Activated T-cell treated with anti-CD3 and anti-CD28 coated beads for 48 hours (primary cell): ENCODE data around the gene CDC42SE1.

Experiments
- DNase-seq: peaks from one replicate; pipeline ENCODE4 v3.0.0-alpha.2; 2020; ENCODE audit warnings: low read depth

The CDC42SE1 gene

DNA sequence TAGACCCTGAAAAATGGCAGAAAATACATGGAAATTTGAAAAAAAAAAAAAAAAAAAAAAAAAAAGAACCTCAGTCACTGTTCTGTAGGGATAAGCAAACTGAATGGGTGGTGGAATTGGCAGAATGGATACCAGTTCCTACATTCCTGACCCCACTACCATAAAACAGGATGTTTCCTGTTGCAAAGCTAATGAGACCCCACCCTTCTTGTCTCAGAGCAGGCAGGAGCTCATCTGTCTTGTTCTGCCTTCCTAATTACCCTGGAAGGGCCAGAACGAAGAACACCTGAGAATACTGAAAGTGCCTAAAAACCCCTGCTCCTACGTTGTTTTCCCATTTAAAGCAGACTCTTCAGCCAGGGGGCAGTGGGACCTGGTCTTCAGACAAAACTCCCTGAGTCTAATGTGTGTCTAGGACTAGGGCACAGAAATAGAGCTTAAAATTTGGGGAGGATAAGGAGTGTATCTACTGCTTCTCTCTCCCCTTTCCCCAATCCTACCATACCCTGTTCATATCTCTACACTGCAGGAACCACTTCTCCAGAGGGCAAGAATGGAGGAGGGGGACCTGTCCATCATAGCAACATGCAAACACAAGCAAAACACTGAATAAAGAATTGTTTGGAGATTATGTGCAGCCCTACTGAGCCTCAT is 7.9 kb downstream of the CDC42SE1 start:
- no peak for DNase-seq

DNA sequence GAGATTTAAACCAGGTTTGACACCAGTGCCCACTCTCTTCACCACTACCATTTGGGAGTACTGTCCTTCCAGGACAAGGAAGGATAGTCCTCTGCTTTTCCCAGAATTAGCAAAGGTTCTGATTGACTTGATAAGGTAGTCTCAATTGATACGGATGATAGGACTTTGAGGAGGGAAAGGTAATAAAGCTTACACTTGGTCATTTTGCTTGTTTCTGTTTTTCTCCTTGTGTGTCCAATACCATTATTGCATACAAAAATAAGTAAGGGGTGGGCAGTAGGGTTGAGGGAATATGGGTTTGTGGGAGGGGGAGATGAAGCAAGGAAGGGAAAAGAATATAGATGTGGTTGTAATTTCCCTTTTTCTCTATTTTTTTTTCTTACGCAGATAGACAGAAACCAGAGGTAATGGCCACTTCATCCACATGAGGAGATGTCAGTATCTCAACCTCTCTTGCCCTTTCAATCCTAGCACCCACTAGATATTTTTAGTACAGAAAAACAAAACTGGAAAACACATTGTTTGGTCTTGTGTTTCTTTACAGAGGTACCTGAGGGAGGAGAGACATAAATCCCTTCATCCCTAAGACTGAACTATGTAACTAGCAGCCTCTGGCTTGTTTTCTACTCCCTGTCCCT is 9.3 kb downstream of the CDC42SE1 start:
- no peak for DNase-seq

DNA sequence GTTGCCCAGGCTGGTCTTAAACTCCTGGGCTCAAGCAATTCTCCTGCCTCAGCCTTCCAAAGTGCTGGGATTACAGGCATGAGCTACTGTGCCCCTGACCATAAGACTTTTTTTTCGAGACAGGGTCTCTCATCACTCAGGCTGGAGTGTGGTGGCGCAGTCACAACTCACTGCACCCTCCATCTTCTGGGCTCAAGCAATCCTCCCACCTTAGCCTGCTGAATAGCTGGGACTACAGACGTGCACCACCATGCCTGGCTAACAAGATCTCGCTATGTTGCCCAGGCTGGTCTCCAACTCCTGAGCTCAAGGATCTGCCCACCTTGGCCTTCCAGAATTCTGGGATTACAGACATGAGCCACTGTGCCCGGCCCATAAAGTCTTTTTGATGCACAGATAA is 10.0 kb downstream of the CDC42SE1 start:
- no peak for DNase-seq

DNA sequence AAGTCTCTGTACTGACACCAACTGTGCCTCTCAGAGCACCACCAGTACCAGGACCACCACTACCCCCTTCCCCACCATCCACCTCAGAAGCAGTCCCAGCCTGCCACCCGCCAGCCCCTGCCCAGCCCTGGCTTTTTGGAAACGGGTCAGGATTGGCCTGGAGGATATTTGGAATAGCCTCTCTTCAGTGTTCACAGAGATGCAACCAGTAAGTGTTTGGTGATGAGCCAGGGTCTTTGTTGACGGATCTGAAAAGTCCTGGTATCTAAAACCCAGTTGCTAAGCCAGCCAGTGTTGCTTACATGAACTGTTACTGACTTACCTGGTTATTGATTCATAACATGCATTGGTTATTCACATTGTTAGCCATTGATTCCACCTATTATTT is 10.8 kb downstream of the CDC42SE1 start:
- DNase-seq, result no peak

DNA sequence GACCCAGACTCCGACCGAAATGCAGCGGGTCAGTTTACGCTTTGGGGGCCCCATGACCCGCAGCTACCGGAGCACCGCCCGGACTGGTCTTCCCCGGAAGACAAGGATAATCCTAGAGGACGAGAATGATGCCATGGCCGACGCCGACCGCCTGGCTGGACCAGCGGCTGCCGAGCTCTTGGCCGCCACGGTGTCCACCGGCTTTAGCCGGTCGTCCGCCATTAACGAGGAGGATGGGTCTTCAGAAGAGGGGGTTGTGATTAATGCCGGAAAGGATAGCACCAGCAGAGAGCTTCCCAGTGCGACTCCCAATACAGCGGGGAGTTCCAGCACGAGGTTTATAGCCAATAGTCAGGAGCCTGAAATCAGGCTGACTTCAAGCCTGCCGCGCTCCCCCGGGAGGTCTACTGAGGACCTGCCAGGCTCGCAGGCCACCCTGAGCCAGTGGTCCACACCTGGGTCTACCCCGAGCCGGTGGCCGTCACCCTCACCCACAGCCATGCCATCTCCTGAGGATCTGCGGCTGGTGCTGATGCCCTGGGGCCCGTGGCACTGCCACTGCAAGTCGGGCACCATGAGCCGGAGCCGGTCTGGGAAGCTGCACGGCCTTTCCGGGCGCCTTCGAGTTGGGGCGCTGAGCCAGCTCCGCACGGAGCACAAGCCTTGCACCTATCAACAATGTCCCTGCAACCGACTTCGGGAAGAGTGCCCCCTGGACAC is 11.3 kb downstream of the CDC42SE1 start:
- peak; percentile 50 for DNase-seq

DNA sequence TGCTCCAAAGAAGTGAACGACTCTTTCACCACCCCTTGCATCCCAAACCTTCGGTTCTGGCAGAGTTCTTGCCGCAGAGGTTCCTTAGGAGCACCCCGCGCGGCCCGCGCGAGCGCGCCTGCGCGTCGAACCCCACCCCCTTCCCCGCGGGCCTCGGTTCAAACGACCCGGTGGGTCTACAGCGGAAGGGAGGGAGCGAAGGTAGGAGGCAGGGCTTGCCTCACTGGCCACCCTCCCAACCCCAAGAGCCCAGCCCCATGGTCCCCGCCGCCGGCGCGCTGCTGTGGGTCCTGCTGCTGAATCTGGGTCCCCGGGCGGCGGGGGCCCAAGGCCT is 11.9 kb downstream of the CDC42SE1 start, which contains the start of gene C1orf56:
Gene C1orf56, plus strand, starts transcription at position 161 of the 334 bp plus-strand sequence. Its CDS starts 97 bp downstream, at position 258.
- DNase-seq, result peak; percentile 51

DNA sequence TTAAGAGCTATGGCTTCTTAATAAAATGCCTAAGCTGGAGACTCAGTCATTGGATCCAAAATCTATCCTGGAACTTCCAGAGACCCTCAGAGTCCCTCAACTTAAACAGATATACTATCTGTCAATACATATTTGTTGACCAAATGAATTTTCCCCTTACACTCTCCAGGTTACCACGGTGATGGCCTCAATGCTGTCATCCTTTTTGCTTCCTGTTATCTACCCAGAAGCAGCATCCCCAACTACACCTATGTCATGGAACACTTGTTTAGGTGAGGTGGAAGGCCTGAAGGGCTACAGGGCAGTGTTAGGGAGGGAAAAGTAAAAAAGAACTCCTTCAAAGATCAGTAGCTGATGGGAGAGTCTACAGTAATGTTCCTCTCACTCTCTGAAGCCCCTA is 16.3 kb downstream of the CDC42SE1 start:
- no peak for DNase-seq

DNA sequence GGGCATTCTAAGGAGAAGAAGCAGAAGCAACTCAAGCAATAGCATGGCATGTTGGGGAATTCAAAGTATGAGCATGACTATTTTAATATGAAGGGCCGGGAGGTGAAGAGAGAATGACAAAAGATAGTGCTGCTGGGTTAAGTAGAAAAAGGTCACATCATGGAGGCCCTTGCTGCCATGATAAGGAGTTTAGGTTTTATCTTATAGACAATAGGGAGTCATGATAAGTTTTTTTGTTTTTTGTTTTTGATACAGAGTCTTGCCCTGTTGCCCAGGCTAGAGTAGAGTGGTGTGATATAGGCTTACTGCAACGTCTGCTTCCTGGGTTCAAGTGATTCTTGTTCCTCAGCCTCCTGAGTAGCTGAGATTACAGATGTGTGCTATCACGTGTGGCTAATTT is 19.9 kb downstream of the CDC42SE1 start:
- DNase-seq, result no peak

DNA sequence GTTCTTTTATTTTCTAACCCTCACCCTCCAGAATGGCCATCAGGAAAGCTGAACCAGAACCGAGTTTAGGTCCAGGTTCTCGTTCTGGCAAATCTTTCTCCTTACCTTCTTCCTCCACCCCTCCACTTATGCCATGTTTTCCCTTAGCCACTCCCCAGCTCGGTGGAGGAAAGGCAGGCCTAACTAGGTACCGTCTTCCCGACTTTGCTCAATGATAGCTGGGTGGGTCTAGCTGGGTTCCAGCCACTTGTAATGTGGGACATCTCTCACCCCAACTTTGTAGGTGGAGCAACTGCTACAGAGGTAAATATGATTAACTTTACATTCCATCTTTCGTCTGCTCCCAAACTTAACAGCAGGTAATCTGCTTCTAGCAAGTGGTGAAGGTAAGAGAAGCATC is 22.4 kb downstream of the CDC42SE1 start:
- no peak for DNase-seq

DNA sequence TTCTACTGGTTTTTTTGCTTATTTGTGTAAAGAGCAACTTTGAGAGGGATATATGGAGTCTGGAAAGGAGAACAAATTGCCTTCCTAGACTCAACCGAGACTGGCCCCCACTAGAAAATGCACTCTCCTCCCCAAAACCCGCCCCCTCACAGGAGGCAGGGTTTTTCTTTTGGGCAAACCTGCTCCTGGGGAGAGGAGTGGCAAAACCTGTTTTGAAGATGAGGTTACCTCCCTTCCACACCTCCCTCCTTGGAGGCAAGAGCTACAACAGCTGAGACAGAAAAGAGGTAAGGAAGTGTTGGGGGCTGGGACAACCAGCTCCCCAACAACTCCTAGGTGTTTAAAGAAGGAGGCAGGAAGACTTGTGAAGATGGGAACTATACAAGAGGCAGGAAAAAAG is 23.1 kb downstream of the CDC42SE1 start, which contains the start of gene BNIPL:
Gene BNIPL, plus strand, starts transcription at position 231 of the 400 bp plus-strand sequence. Its CDS starts 140 bp downstream, at position 371.
- no peak for DNase-seq

DNA sequence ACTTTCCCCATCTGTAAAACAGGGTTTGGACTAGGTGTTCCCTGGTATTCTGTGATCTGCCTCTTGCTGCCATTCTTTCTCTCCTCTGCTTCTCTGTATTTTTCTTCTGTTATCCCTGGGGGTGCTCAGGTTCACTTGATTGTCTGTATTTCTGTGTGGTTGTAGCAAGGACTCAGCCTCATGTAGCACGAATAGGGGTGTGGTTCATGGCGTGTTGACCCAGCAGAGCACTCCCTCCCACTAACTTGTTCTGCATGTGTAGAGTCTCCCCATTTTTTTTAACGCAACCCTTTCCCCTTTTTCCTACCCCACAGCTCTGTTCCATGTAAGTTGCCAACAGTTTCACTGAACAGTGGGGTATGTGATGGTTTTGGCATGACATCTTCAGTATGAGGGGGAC is 24.3 kb downstream of the CDC42SE1 start:
- DNase-seq, result no peak

DNA sequence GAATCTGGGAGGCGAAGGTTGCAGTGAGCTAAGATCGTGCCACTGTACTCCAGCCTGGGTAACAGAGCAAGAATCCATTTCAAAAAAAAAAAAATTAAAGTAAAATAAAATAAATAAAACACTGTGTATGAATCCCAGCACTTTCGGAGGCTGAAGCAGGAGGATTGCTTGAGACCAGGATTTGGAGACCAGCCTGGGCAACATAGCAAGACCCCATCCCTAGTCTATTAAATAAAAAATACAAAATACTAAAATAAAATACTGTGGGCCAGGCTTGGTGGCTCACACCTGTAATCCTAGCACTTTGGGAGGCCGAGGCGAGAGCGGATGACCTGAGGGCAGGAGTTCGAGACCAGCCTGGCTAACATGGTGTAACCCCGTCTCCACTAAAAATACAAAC is 27.3 kb downstream of the CDC42SE1 start:
- DNase-seq, result no peak

DNA sequence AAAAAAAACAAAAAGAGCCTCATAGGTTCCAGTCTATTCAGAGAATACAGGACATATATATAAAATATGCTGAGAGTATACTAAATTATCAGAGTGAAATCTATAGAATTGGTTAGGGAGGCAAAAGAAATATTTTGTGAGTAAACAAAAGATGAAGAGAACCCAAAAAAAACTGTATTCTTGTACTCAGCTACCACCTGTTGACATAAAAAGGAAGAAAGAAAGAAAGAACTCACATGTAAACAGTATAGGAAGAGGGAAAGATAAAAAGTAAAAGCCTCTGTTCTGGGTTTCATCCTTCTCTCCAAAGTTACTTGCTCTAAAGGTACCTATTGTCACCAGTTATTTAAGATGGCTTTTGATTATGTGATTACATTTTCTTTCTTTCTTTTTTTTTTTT is 33.0 kb downstream of the CDC42SE1 start:
- no peak for DNase-seq

DNA sequence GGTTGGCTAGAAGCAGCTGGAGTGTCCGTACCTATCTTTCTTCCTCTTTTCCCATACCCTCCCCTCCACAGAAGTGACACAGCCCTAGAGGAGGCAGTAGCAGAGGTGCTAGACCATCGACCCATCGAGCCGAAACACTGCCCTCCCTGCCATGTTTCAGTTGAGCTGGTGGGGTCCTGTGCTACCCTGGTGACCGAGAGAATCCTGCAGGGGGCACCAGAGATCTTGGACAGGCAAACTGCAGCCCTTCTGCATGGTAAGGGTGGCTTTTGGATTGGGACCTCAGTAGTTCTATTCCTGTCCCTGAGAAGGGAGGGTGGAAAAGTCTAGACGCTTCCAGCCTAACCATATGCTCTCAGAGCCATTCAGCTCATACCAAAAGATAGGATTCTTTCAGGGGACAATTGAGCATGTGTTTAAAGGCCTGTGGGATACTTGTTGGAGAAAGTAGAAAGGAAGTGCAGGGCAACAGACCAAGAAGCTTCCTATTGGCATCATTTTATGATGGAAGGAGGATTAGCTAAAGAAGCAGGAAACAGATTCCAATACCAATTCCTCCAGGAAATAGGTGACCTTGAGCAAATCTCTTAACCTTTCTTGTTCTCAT is 34.8 kb downstream of the CDC42SE1 start:
- DNase-seq, result peak; percentile 71

DNA sequence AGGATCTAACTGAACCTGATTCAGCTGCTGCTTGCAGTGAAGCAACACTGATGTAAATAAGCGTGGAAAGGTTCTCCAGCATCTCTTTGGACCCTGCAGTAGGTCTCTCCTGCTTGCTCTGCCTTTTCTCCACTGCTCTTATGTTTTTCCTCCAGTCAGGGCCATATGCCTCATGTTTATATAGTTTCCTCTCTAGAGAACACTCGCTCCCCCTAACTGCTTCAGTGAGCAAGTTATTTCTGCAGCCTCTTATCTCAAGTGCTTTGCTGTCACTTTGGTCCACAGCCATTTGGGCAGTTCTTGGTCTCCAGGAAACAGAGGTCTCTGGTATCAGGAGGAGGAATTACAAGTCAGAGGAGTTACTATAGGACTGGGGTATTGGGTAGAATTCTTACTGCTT is 45.9 kb downstream of the CDC42SE1 start:
- DNase-seq, result no peak

DNA sequence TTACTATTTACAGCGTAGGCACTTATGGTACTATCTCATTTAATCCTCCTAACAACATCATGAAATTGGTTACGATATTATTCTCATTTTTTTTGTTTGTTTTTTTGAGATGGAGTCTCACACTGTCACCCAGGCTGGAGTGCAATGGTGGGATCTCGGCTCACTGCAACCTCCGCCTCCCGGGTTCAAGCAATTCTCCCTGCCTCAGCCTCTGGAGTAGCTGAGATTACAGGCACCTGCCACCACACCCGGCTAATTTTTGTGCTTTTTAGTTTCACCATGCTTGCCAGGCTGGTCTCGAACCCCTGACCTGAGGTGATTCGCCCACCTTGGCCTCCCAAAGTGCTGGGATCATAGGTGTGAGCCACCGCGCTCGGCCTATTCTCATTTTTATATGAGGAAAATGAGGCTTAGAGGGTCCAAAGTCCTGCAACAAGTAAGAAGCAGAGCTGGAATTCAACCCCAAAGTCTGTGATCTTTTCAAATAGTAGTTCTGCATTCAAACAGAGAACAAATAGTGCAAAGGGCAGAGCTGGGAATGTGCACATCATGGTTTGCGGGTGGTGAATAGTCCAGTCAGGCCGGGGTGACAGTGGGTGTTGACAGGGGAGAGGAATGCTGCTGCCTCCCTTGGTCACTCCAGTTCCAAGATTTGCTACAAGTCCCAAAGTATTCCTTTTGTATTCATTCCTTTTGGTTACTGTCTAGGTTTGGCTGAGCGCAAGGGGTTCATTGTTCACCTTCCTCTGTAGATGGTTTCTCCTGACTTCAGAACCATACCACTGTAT is 46.5 kb downstream of the CDC42SE1 start:
- DNase-seq, result no peak

DNA sequence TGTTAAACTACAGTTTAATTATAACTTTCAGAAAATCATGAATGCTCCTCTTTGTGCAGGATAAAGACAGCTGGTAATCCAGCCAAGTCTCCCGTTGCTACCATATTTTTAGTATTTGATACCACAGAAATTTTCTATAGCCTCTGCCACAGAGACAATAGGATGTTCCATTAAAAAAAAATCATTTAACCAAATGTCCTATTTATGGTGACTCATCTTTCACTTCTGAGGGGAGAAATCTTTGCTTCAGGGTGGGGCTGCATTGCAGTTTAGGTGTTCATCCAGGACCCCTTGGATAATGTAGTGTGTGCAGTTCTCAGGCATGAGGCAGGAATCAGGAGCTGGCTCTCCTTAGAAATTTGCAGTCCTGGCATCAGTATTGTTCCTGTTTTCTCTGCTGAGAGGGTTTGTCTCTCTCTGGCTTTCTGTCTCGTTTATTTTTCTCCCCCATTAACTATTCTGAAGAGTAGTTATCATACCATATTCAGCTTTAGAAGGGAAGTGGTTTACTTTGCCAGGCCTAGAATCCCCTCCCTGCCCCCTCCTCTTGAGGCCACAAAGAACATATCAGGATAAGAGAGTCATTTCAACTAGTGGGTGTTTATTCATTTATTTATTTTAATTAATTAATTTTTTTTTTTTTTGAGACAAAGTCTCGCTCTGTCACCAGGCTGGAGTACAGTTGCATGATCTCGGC is 48.1 kb downstream of the CDC42SE1 start:
- DNase-seq, result no peak

DNA sequence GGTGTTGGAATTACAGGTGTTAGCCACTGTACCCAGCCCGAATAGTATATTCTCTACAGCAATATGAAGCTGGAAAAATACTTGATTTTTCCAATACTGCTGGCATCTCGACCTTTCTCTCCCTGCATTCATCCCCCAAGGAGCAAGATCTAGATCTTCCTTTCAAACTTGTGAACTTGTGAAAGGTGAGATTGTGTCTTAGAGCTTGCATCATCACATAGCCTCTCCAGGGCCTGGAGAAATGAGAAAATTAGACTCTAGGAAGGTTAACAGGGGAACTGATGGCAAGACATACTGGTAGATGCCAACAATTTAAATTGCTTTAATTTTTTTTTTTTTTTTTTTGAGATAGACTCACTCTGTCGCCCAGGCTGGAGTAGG is 49.1 kb downstream of the CDC42SE1 start:
- DNase-seq, result no peak

DNA sequence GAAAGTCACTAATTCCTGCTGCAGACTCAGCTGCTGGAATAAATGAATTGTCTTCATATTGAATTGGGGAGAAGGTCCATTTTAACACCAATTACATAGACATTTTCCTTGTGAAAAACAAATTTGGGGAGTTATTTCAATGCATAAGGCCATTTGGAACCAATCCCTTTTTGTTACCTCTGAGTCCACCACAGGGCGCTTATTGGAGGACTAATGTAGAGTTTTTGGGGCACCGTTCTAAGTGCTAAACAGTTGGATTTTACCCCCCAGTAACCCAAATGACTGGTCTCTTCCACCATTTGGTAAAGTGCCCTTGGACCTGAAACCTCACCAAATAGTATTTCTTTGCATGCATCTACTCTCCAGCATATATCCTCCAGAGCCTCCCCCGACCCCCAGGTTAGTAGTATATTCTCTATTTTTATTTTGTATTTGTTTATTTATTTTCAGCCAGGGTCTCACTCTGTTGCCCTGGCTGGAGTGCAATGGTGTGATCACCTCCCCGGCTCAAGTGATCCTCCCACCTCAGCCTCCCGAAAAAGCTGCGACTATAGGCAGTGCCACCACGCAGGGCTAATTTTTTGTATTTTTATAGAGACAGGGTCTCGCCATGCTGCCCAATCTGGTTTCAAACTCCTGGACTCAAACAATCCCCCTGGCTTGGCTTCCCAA is 49.6 kb downstream of the CDC42SE1 start:
- no peak for DNase-seq

DNA sequence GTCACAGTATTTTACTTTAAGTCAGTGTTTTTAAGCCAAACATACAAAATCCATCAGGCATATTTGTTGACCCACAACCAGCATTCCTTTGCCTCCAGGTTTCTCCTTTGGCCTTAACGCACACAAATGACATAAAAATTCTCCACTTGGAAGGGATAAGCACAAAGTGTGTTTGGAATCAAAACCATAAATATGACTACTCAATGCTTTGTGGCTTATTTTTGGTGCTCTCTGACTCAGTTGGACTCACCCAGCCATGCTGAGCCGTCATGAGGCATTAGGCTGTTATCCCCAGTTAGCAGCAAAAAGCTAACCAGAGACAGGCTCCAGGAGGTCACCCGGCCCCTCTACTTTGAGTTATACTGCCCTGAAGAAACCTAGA is 50.2 kb downstream of the CDC42SE1 start:
- no peak for DNase-seq
